ENCODE results near the gene TTLL7.

GRCh38 chr1:83927701-83928100 is 71.2 kb downstream of the TTLL7 start:
- no peak for TF ChIP-seq EZH2 (IDR thresholded peaks at IDR 0.05; ENCODE audit: insufficient read depth, poor library complexity, severe bottlenecking)
- TF ChIP-seq EZH2phosphoT487 (IDR thresholded peaks at IDR 0.05; ENCODE audit: insufficient read depth, low read depth), result no peak
